Vagina (tissue), 2 donors: Measurements from ENCODE around the gene DLG2.

Source experiments
- CTCF ChIP-seq, 3 experiments: fragments of 450-650 bp in 2 of 3; fragments of 200-600 bp in 1 of 3; sonication (generic) in 1 of 3; IDR thresholded peaks; one replicate each; pipeline ENCODE4 v1.5.1; 2017 to 2019; ENCODE audit warnings: antibody characterized with exemption in 3 of 3, mild to moderate bottlenecking in 2 of 3, moderate library complexity in 2 of 3
- POLR2A ChIP-seq, 2 donors: fragments of 450-650 bp; IDR thresholded peaks; one replicate each; pipeline ENCODE4 v1.6.1; 2017; ENCODE audit warnings: antibody characterized with exemption in 2 of 2, mild to moderate bottlenecking in 2 of 2, moderate library complexity in 2 of 2
- POLR2AphosphoS5 ChIP-seq, 2 donors: sonication (generic); formaldehyde crosslinking; IDR thresholded peaks; one replicate each; pipeline ENCODE4 v1.9.0; 2017; ENCODE audit warnings: antibody characterized with exemption in 2 of 2, mild to moderate bottlenecking in 2 of 2, low read depth in 1 of 2; ENCODE audit not compliant: insufficient read depth in 1 of 2

GRCh38 chr11:85634747-85635146 is 7.6 kb upstream of the DLG2 start:
- TF ChIP-seq CTCF (IDR thresholded peaks at IDR 0.05) (no peak), POLR2A (IDR thresholded peaks at IDR 0.05) (no peak), POLR2AphosphoS5 (IDR thresholded peaks at IDR 0.05; ENCODE audit: insufficient read depth in 1 of 2, low read depth in 1 of 2) (no peak)
